Stimulated activated CD8-positive, alpha-beta memory T cell treated with anti-CD3 and anti-CD28 coated beads, Interleukin-2, amount 100 ng/mL, for 1 hour (primary cell): ENCODE measurements around the gene LCOR.
"Not testable (repeated sequence)": the region's sequence is repeated elsewhere in the genome, so short reads cannot be mapped to it uniquely, and the experiment has no call there.

Source experiments
- DNase-seq, 2 donors: peaks; one replicate each; pipeline ENCODE4 v3.0.0-alpha.2; 2020; ENCODE audit warnings: low read depth in 2 of 2

Gene LCOR

GRCh38 chr10:96840841-96841518, 8.9 kb downstream of the LCOR start:
- DNase-seq = no peak

GRCh38 chr10:96842896-96843723, 11.0 kb downstream of the LCOR start:
- no peak for DNase-seq

GRCh38 chr10:96843823-96844222, 11.7 kb downstream of the LCOR start:
- no peak for DNase-seq

- no peak for DNase-seq
Observed at GRCh38 chr10:96846395-96846794, 14.3 kb downstream of the LCOR start.

GRCh38 chr10:96846926-96847325, 14.8 kb downstream of the LCOR start:
- no peak for DNase-seq

- not testable (repeated sequence) for DNase-seq
Observed at GRCh38 chr10:96847356-96847755, 15.3 kb downstream of the LCOR start.

GRCh38 chr10:96850113-96850512, 18.0 kb downstream of the LCOR start:
- DNase-seq = no peak

- no peak for DNase-seq
Observed at GRCh38 chr10:96850825-96851224, 18.7 kb downstream of the LCOR start.

- no peak for DNase-seq
Observed at GRCh38 chr10:96851281-96851680, 19.2 kb downstream of the LCOR start.

- DNase-seq = no peak
Observed at GRCh38 chr10:96856317-96856716, 24.2 kb downstream of the LCOR start.

- DNase-seq = no peak
Observed at GRCh38 chr10:96857301-96858012, 25.4 kb downstream of the LCOR start.

GRCh38 chr10:96858038-96858705, 26.1 kb downstream of the LCOR start:
- DNase-seq = no peak

GRCh38 chr10:96858706-96859050, 26.6 kb downstream of the LCOR start:
- DNase-seq = no peak

- no peak for DNase-seq
Observed at GRCh38 chr10:96860631-96861277, 28.7 kb downstream of the LCOR start.

GRCh38 chr10:96863922-96864543, 31.9 kb downstream of the LCOR start:
- no peak for DNase-seq

GRCh38 chr10:96873086-96873485, 41.0 kb downstream of the LCOR start:
- DNase-seq = no peak

GRCh38 chr10:96873756-96874467, 41.8 kb downstream of the LCOR start:
- DNase-seq = no peak

- DNase-seq = no peak
Observed at GRCh38 chr10:96878057-96878456, 46.0 kb downstream of the LCOR start.

GRCh38 chr10:96880575-96880974, 48.5 kb downstream of the LCOR start:
- DNase-seq = no peak

GRCh38 chr10:96889415-96890171, 57.5 kb downstream of the LCOR start:
- DNase-seq = no peak
